ENCODE data around the gene ZNF410. TPM values are rescaled to one million over a fixed set of nuclear protein-coding genes. Genes with fewer than 3 reads are reported as not detected.

The ZNF410 gene
- total and polyA plus RNA-seq, 3 experiments from 2014 or later = 65.2 to 76.4 (median 72.4) TPM

Other genes starting within 250 kb of the ZNF410 start
- 10 to 100 TPM in 1 of 2 experiments, 1 to 10 TPM in 1; 8.1 to 10.9 TPM for gene DNAL1, start 241.9 kb upstream of the ZNF410 start, total RNA-seq
- 5.8 TPM for gene DNAL1, start 241.9 kb upstream of the ZNF410 start, polyA plus RNA-seq
- gene PNMA1, start 172.5 kb upstream of the ZNF410 start, total RNA-seq = 10 to 100 TPM; 56.8 to 61.0 TPM
- 43.7 TPM for gene PNMA1, start 172.5 kb upstream of the ZNF410 start, polyA plus RNA-seq
- 1 to 10 TPM; 3.3 to 4.2 TPM for gene PTGR2, start 35.0 kb upstream of the ZNF410 start, total RNA-seq
- 3.0 TPM for gene PTGR2, start 35.0 kb upstream of the ZNF410 start, polyA plus RNA-seq
- gene FAM161B, start 63.2 kb downstream of the ZNF410 start, total RNA-seq = 1 to 10 TPM; 1.7 to 2.1 TPM
- 3.3 TPM for gene FAM161B, start 63.2 kb downstream of the ZNF410 start, polyA plus RNA-seq
- 10 to 100 TPM; 20.9 to 22.1 TPM for gene COQ6, start 63.4 kb downstream of the ZNF410 start, total RNA-seq
- gene COQ6, start 63.4 kb downstream of the ZNF410 start, polyA plus RNA-seq = 18.5 TPM
- gene ENTPD5, start 132.4 kb downstream of the ZNF410 start, total RNA-seq = 10 to 100 TPM; 12.4 to 13.3 TPM
- gene ENTPD5, start 132.4 kb downstream of the ZNF410 start, polyA plus RNA-seq = 8.5 TPM
- 1 to 10 TPM; 1.3 to 1.9 TPM for gene BBOF1, start 132.5 kb downstream of the ZNF410 start, total RNA-seq
- 4.9 TPM for gene BBOF1, start 132.5 kb downstream of the ZNF410 start, polyA plus RNA-seq
- gene ALDH6A1, start 197.6 kb downstream of the ZNF410 start, total RNA-seq = 10 to 100 TPM; 10.6 to 12.5 TPM
- gene ALDH6A1, start 197.6 kb downstream of the ZNF410 start, polyA plus RNA-seq = 26.0 TPM
- gene LIN52, start 198.1 kb downstream of the ZNF410 start, total RNA-seq = 10 to 100 TPM; 17.7 to 19.3 TPM
- gene LIN52, start 198.1 kb downstream of the ZNF410 start, polyA plus RNA-seq = 13.9 TPM

All from CD8-positive, alpha-beta memory T cell (primary cell).